ENCODE measurements around the gene CTH.

The CTH gene

DNA sequence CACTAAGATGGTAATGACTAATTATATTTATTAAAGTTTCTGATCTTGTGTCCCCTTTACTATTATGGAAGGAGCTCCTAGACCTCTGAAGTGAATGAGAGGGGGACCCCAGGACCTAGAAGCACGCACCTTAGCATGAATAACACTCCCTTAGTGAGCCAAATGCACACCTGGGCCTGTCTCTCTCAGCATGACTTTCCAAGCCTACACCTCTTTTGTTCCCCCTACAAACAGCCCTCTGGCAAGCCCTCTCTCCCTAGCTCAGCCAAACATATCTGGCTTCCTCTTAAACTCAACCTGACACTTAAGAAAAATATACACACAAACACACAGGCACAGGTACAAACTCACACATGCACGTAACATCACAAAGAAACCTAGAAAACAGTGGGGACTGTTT lies 7.3 kb upstream of the CTH start:
- DNase-seq (no peak), ATAC-seq (ENCODE audit: insufficient read depth, low read depth) (no peak)
- no peak overlapping the region for H3K27ac ChIP-seq (ENCODE audit: low read length)

GRCh38 chr1:70405780-70406416 lies 5.2 kb upstream of the CTH start:
- Histone ChIP-seq H3K4me3 (ENCODE audit: low read depth in 1 of 2, low read length in 2 of 2) (no peak overlapping the region), H3K4me2 (ENCODE audit: insufficient read depth, low read length) (no peak overlapping the region), H3K79me2 (ENCODE audit: insufficient read depth, low read length) (no peaks in the 10 kb centered on the region), H3K4me1 (ENCODE audit: insufficient read depth, low read length) (peaks cover 8% of the 10 kb centered on the region), H3K27me3 (ENCODE audit: insufficient read depth, low read length, poor library complexity) (peaks cover 10% of the 10 kb centered on the region), H3K9ac (ENCODE audit: low read depth, low read length) (no peak overlapping the region), H3K36me3 (ENCODE audit: insufficient read depth, low read length) (no peaks in the 10 kb centered on the region), H2AFZ (ENCODE audit: low read depth, low read length) (no peak overlapping the region), H3K27ac (ENCODE audit: low read length) (no peak overlapping the region), H3K9me3 (ENCODE audit: insufficient read depth, low read length, severe bottlenecking) (no peaks in the 10 kb centered on the region), H4K20me1 (ENCODE audit: insufficient read depth, low read length) (no peaks in the 10 kb centered on the region)
- DNase-seq, result no peak
- no peak for ATAC-seq (ENCODE audit: insufficient read depth, low read depth)
- TF ChIP-seq, protein P1, sequence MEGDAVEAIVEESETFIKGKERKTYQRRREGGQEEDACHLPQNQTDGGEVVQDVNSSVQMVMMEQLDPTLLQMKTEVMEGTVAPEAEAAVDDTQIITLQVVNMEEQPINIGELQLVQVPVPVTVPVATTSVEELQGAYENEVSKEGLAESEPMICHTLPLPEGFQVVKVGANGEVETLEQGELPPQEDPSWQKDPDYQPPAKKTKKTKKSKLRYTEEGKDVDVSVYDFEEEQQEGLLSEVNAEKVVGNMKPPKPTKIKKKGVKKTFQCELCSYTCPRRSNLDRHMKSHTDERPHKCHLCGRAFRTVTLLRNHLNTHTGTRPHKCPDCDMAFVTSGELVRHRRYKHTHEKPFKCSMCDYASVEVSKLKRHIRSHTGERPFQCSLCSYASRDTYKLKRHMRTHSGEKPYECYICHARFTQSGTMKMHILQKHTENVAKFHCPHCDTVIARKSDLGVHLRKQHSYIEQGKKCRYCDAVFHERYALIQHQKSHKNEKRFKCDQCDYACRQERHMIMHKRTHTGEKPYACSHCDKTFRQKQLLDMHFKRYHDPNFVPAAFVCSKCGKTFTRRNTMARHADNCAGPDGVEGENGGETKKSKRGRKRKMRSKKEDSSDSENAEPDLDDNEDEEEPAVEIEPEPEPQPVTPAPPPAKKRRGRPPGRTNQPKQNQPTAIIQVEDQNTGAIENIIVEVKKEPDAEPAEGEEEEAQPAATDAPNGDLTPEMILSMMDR (IDR thresholded peaks at IDR 0.05; ENCODE audit: borderline replicate concordance, extremely low read depth, low read length, poor library complexity, severe bottlenecking), result no peak
- no peak for TF ChIP-seq EZH2 (IDR thresholded peaks at IDR 0.05; ENCODE audit: borderline replicate concordance, low read depth, low read length, severe bottlenecking)

More for the DNA sequence above, 7.3 kb upstream of the CTH start:
- H3K9me3 ChIP-seq (ENCODE audit: insufficient read depth, low read length, severe bottlenecking), result no peaks in the 10 kb centered on the region
- TF ChIP-seq EZH2 (IDR thresholded peaks at IDR 0.05; ENCODE audit: borderline replicate concordance, low read depth, low read length, severe bottlenecking), result no peak
- TF ChIP-seq, protein P1 (IDR thresholded peaks at IDR 0.05; ENCODE audit: borderline replicate concordance, extremely low read depth, low read length, poor library complexity, severe bottlenecking), result no peak
- no peak overlapping the region for H3K9ac ChIP-seq (ENCODE audit: low read depth, low read length)
- H3K36me3 ChIP-seq (ENCODE audit: insufficient read depth, low read length), result no peaks in the 10 kb centered on the region
- no peaks in the 10 kb centered on the region for H3K79me2 ChIP-seq (ENCODE audit: insufficient read depth, low read length)
- no peak overlapping the region for H3K4me3 ChIP-seq (ENCODE audit: low read depth in 1 of 2, low read length in 2 of 2)
- no peaks in the 10 kb centered on the region for H3K4me1 ChIP-seq (ENCODE audit: insufficient read depth, low read length)
- no peak overlapping the region for H2AFZ ChIP-seq (ENCODE audit: low read depth, low read length)
- peaks cover 10% of the 10 kb centered on the region for H3K27me3 ChIP-seq (ENCODE audit: insufficient read depth, low read length, poor library complexity)
- no peak overlapping the region for H3K4me2 ChIP-seq (ENCODE audit: insufficient read depth, low read length)
- no peaks in the 10 kb centered on the region for H4K20me1 ChIP-seq (ENCODE audit: insufficient read depth, low read length)

- Histone ChIP-seq H3K4me3 (ENCODE audit: low read depth in 1 of 2, low read length in 2 of 2) (no peak overlapping the region), H2AFZ (ENCODE audit: low read depth, low read length) (no peak overlapping the region), H3K9ac (ENCODE audit: low read depth, low read length) (no peak overlapping the region), H4K20me1 (ENCODE audit: insufficient read depth, low read length) (no peaks in the 10 kb centered on the region), H3K4me1 (ENCODE audit: insufficient read depth, low read length) (peaks cover 26% of the 10 kb centered on the region), H3K27ac (ENCODE audit: low read length) (no peak overlapping the region), H3K9me3 (ENCODE audit: insufficient read depth, low read length, severe bottlenecking) (no peaks in the 10 kb centered on the region), H3K79me2 (ENCODE audit: insufficient read depth, low read length) (no peaks in the 10 kb centered on the region), H3K27me3 (ENCODE audit: insufficient read depth, low read length, poor library complexity) (peaks cover 4% of the 10 kb centered on the region), H3K4me2 (ENCODE audit: insufficient read depth, low read length) (no peak overlapping the region), H3K36me3 (ENCODE audit: insufficient read depth, low read length) (no peaks in the 10 kb centered on the region)
- ATAC-seq (ENCODE audit: insufficient read depth, low read depth) (no peak), DNase-seq (no peak)
- TF ChIP-seq, protein P1 (IDR thresholded peaks at IDR 0.05; ENCODE audit: borderline replicate concordance, extremely low read depth, low read length, poor library complexity, severe bottlenecking), result no peak
- no peak for TF ChIP-seq EZH2 (IDR thresholded peaks at IDR 0.05; ENCODE audit: borderline replicate concordance, low read depth, low read length, severe bottlenecking)
Measured at GRCh38 chr1:70409136-70409535, 1.9 kb upstream of the CTH start.

All from DND-41 (cell line).